Tibial nerve (tissue), 3 donors: ENCODE data around the gene RASL11A.

Experiments used
- CTCF ChIP-seq, 5 experiments: fragments of 200-600 bp in 3 of 5; fragments of 450-650 bp in 2 of 5; sonication (generic) in 3 of 5; IDR thresholded peaks; one replicate each; pipeline ENCODE4 v1.5.1; 2016 to 2019; ENCODE audit warnings: antibody characterized with exemption in 5 of 5, mild to moderate bottlenecking in 3 of 5, moderate library complexity in 2 of 5
- POLR2A ChIP-seq, 2 donors: fragments of 450-650 bp; IDR thresholded peaks; one replicate each; pipeline ENCODE4 v1.6.1; 2017; ENCODE audit warnings: antibody characterized with exemption in 2 of 2, mild to moderate bottlenecking in 2 of 2, moderate library complexity in 2 of 2

- TF ChIP-seq CTCF (IDR thresholded peaks at IDR 0.05), result no peak
- no peak for TF ChIP-seq POLR2A (IDR thresholded peaks at IDR 0.05)
Measured at GRCh38 chr13:27300941-27301586, 30.4 kb downstream of the RASL11A start.
